HL-60 (cell line): ENCODE measurements around the gene CD93.

Experiments used
- DNase-seq, 2 experiments: peaks; one replicate each; pipeline ENCODE4 v3.0.0-alpha.2; 2010 to 2020; ENCODE audit warnings: low read depth in 1 of 2, low spot score in 1 of 2
- H3K27ac ChIP-seq: fragments of 250-450 bp; sonication (Bioruptor Pico); replicated peaks from 2 replicates; pipeline ENCODE4 v1.5.1; 2020; ENCODE audit warnings: mild to moderate bottlenecking, moderate library complexity
- H3K27me3 ChIP-seq: fragments of 250-450 bp; sonication (Bioruptor Pico); 2 replicates; pipeline ENCODE4 v1.5.1; 2021; ENCODE audit warnings: mild to moderate bottlenecking, moderate library complexity; ENCODE audit not compliant: insufficient read depth, poor library complexity, severe bottlenecking
- H3K4me3 ChIP-seq: replicated peaks from 2 replicates; pipeline ENCODE4 v1.5.1; 2011; ENCODE audit warnings: mild to moderate bottlenecking, control low read depth, low read length; ENCODE audit not compliant: insufficient read depth
- CTCF ChIP-seq: IDR thresholded peaks from one replicate; pipeline ENCODE4 v1.5.1; 2011; ENCODE audit warnings: low read length, control low read depth, inconsistent platforms; ENCODE audit not compliant: insufficient read depth
- GABPA ChIP-seq: IDR thresholded peaks from 2 replicates; pipeline ENCODE4 v1.6.1; 2012; ENCODE audit warnings: low read depth
- POLR2AphosphoS5 ChIP-seq: IDR thresholded peaks from 2 replicates; pipeline ENCODE4 v1.6.1; 2012; ENCODE audit warnings: low read depth
- REST ChIP-seq: IDR thresholded peaks from 2 replicates; pipeline ENCODE4 v1.6.1; 2012; ENCODE audit warnings: low read depth; ENCODE audit not compliant: insufficient replicate concordance
- SPI1 ChIP-seq: IDR thresholded peaks from 2 replicates; pipeline ENCODE4 v1.6.1; 2012; ENCODE audit warnings: low read depth, mild to moderate bottlenecking, borderline replicate concordance

Gene CD93

GRCh38 chr20:23111944-23112342 lies 25.8 kb upstream of the CD93 start:
- Histone ChIP-seq H3K4me3 (no peak overlapping the region), H3K27me3 (no peaks in the 10 kb centered on the region), H3K27ac (no peak overlapping the region)
- no peak for DNase-seq
- TF ChIP-seq REST: no peak

- Histone ChIP-seq H3K27me3 (no peaks in the 10 kb centered on the region), H3K4me3 (no peak overlapping the region), H3K27ac (no peak overlapping the region)
- TF ChIP-seq REST (no peak), POLR2AphosphoS5 (no peak), SPI1 (no peak), CTCF (no peak), GABPA (no peak)
- DNase-seq: no peak
Measured at GRCh38 chr20:23111307-23111943, 25.3 kb upstream of the CD93 start.

- no peak for DNase-seq
- Histone ChIP-seq H3K27ac (no peak overlapping the region), H3K4me3 (no peak overlapping the region), H3K27me3 (no peaks in the 10 kb centered on the region)
- TF ChIP-seq GABPA (no peak), CTCF (no peak)
Measured at GRCh38 chr20:23108871-23109270, 22.7 kb upstream of the CD93 start.

GRCh38 chr20:23107466-23107865 lies 21.3 kb upstream of the CD93 start:
- H3K4me3 ChIP-seq: no peak overlapping the region
- no peaks in the 10 kb centered on the region for H3K27me3 ChIP-seq
- no peak overlapping the region for H3K27ac ChIP-seq
- DNase-seq: no peak
- TF ChIP-seq REST (no peak), POLR2AphosphoS5 (no peak), GABPA (no peak), SPI1 (no peak), CTCF (no peak)
